OCI-LY1 (cell line): ENCODE data around the gene NCSTN.

Experiments
- EZH2 ChIP-seq: fragments of 200-600 bp; sonication (generic), shearing (Covaris generic); IDR thresholded peaks from 2 replicates; pipeline ENCODE4 v1.8.0; 2017; ENCODE audit warnings: borderline replicate concordance, mixed run types, mild to moderate bottlenecking, antibody characterized with exemption, low read length, moderate library complexity, mixed read lengths
- TF ChIP-seq, protein P1 (sequence below): fragments of 200-600 bp; sonication (generic), shearing (Covaris generic); IDR thresholded peaks from 2 replicates; pipeline ENCODE4 v1.5.1; 2017; ENCODE audit warnings: mild to moderate bottlenecking, antibody characterized with exemption, low read length, moderate library complexity, mixed read lengths

DNA sequence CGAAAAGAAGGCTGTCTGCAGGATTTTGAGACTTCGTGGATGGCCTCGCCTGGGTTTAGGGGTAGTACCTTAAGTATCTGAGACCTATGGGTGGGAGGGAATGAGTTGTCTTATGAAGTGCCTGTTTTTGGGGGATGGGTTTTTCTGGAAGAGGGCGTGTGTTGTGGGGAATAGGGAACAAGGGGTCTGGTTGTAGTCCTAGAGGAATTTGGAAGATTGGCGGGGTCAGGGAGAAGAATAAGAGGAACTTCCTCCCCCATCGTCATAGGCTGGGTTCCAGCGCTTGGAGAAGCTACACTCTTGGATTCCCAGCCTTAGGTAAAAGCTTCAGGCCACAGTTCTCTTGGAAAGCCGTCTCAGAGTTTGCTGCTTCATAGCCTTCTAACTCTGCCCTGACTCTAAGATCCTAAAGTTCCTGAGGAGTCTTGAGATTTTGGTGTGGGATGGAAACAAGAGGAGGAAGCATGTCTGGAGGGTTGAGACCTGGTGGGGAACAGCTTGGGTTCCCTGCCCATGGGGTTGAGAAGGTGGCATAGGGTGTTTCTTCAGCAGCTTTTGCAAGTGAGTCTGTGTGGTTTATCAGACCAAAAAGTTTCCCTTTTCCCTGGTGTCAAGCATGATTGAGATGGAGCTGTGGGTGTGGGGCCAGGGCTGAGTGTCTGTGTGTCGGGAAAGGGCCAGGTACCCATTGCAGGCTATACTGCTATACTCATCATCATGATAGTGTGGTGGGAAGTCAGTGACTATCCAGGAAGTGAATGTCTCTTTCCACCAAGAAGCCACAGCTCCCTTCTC lies 59.0 kb downstream of the NCSTN start:
- TF ChIP-seq, protein P1, sequence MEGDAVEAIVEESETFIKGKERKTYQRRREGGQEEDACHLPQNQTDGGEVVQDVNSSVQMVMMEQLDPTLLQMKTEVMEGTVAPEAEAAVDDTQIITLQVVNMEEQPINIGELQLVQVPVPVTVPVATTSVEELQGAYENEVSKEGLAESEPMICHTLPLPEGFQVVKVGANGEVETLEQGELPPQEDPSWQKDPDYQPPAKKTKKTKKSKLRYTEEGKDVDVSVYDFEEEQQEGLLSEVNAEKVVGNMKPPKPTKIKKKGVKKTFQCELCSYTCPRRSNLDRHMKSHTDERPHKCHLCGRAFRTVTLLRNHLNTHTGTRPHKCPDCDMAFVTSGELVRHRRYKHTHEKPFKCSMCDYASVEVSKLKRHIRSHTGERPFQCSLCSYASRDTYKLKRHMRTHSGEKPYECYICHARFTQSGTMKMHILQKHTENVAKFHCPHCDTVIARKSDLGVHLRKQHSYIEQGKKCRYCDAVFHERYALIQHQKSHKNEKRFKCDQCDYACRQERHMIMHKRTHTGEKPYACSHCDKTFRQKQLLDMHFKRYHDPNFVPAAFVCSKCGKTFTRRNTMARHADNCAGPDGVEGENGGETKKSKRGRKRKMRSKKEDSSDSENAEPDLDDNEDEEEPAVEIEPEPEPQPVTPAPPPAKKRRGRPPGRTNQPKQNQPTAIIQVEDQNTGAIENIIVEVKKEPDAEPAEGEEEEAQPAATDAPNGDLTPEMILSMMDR, result no peak
- no peak for TF ChIP-seq EZH2
